HepG2 (cell line): ENCODE measurements around the gene ITGB1. TPM values are rescaled to one million over a fixed set of nuclear protein-coding genes. Genes with fewer than 3 reads are reported as not detected.

Experiments used
- ATAC-seq: fragments of 200-7000 bp; cut with Tn5 transposase; 3 replicates; pipeline ENCODE4 v1.9.1; 2020; ENCODE audit warnings: mild to moderate bottlenecking, moderate library complexity
- BruUV-seq: library from RNA; stranded (reverse); fragments of 400-500 nt; replicated peaks from 2 replicates; lab custom pipeline; 2021; lab: Mats Ljungman, UMichigan
- CTCF ChIA-PET: fragments of 300-600 bp; formaldehyde crosslinking; extraction: SDS; loops from one replicate; lab custom pipeline; 2021; ENCODE audit warnings: low total read pairs, inconsistent platforms, low intra/inter-chr PET ratio; lab: Yijun Ruan, JAX
- POLR2A ChIA-PET: fragments of 350-600 bp; sonication (Branson Sonifier 250); formaldehyde crosslinking; loops from one replicate; lab custom pipeline; 2020; ENCODE audit warnings: antibody characterized with exemption, inconsistent platforms; lab: Yijun Ruan, JAX
- DNase-seq: peaks from one replicate; pipeline ENCODE4 v3.0.0-alpha.2; 2015; ENCODE audit warnings: low spot score
- FAIRE-seq: peaks from 3 replicates; lab custom pipeline; 2011; peaks lifted over from hg19 to GRCh38; lab: Jason Lieb, UNC
- H2AFZ ChIP-seq: one replicate; pipeline ENCODE4 v1.6.1; 2011; ENCODE audit warnings: low read length, inconsistent platforms
- H3K27ac ChIP-seq: fragments of 300-600 bp; 3 replicates; pipeline ENCODE4 v1.8.0; 2011; ENCODE audit warnings: mixed run types, mild to moderate bottlenecking, mixed read lengths, low read length, inconsistent platforms; ENCODE audit not compliant: insufficient read depth; ENCODE audit errors: extremely low read length
- H3K27me3 ChIP-seq, 2 experiments: fragments of 200-600 bp in 1 of 2; 2 replicates in 1 of 2; 3 replicates in 1 of 2; pipeline versions ENCODE4 v1.6.0 to v1.8.0; 2011; ENCODE audit warnings: low read length in 2 of 2, mild to moderate bottlenecking in 2 of 2, moderate library complexity in 2 of 2, inconsistent platforms in 1 of 2; ENCODE audit not compliant: insufficient read depth in 2 of 2, control insufficient read depth in 1 of 2
- H3K36me3 ChIP-seq, 2 experiments: fragments of 200-600 bp in 1 of 2; replicated peaks in 1 of 2; 2 replicates in 1 of 2; 3 replicates in 1 of 2; pipeline versions ENCODE4 v1.5.1 to v1.8.0; 2011; ENCODE audit warnings: low read length in 2 of 2, inconsistent platforms in 1 of 2; ENCODE audit not compliant: insufficient read depth in 2 of 2, control insufficient read depth in 1 of 2
- H3K4me1 ChIP-seq: 2 replicates; pipeline ENCODE4 v1.5.1; 2012; ENCODE audit warnings: low read length, inconsistent platforms; ENCODE audit not compliant: insufficient read depth
- H3K4me2 ChIP-seq: 2 replicates; pipeline ENCODE4 v1.6.0; 2011; ENCODE audit warnings: low read depth, low read length, inconsistent platforms
- H3K4me3 ChIP-seq, 3 experiments: fragments of 200-600 bp in 1 of 3; sonication (generic), shearing (Covaris generic) in 1 of 3; replicated peaks in 1 of 3; 2 replicates each; pipeline ENCODE4 v1.5.1; 2011 to 2016; ENCODE audit warnings: low read length in 3 of 3, inconsistent platforms in 2 of 3, low read depth in 2 of 3, mild to moderate bottlenecking in 2 of 3, control low read depth in 1 of 3, mixed read lengths in 1 of 3; ENCODE audit not compliant: insufficient read depth in 1 of 3
- H3K79me2 ChIP-seq: one replicate; pipeline ENCODE4 v1.6.1; 2011; ENCODE audit warnings: low read length, inconsistent platforms; ENCODE audit not compliant: insufficient read depth
- H3K9ac ChIP-seq: 2 replicates; pipeline ENCODE4 v1.6.0; 2011; ENCODE audit warnings: mild to moderate bottlenecking, low read depth, low read length, inconsistent platforms; ENCODE audit not compliant: insufficient read depth
- H3K9me3 ChIP-seq: 2 replicates; pipeline ENCODE4 v1.5.1; 2012; ENCODE audit warnings: mild to moderate bottlenecking, low read length
- H4K20me1 ChIP-seq: 2 replicates; pipeline ENCODE4 v1.6.0; 2011; ENCODE audit warnings: inconsistent platforms, mild to moderate bottlenecking, low read length, moderate library complexity; ENCODE audit not compliant: insufficient read depth
- FOXA3 ChIP-seq: IDR thresholded peaks from 2 replicates; pipeline ENCODE4 v1.6.1; 2016; ENCODE audit warnings: missing genetic modification reagents, missing compliant biosample characterization
- MBD4 ChIP-seq: IDR thresholded peaks from 2 replicates; pipeline ENCODE4 v1.6.1; 2012; ENCODE audit warnings: low read length, inconsistent platforms, borderline replicate concordance
- SALL1 ChIP-seq: sonication (generic); formaldehyde crosslinking; IDR thresholded peaks from 2 replicates; pipeline ENCODE4 v1.8.0; 2022; ENCODE audit warnings: mild to moderate bottlenecking, missing genetic modification reagents
- SIN3A ChIP-seq: IDR thresholded peaks from 2 replicates; pipeline ENCODE4 v1.6.1; 2011; ENCODE audit warnings: low read depth, mild to moderate bottlenecking, control low read depth, low read length, borderline replicate concordance
- SMAD9 ChIP-seq: sonication (generic); formaldehyde crosslinking; IDR thresholded peaks from 2 replicates; pipeline ENCODE4 v1.5.1; 2020; ENCODE audit warnings: mild to moderate bottlenecking, missing genetic modification reagents
- TGIF2 ChIP-seq: IDR thresholded peaks from 2 replicates; pipeline ENCODE4 v1.6.1; 2016; ENCODE audit warnings: control low read depth, missing compliant biosample characterization
- ZNF331 ChIP-seq: sonication (generic); formaldehyde crosslinking; IDR thresholded peaks from 2 replicates; pipeline ENCODE4 v1.4.0; 2020; ENCODE audit warnings: missing genetic modification reagents
- ZNF577 ChIP-seq: sonication (generic); formaldehyde crosslinking; IDR thresholded peaks from 2 replicates; pipeline ENCODE4 v1.4.0; 2020; ENCODE audit warnings: mild to moderate bottlenecking, low read depth, missing genetic modification reagents, borderline replicate concordance
- ZSCAN21 ChIP-seq: sonication (generic); formaldehyde crosslinking; IDR thresholded peaks from 2 replicates; pipeline ENCODE4 v1.8.0; 2022; ENCODE audit warnings: mild to moderate bottlenecking, missing genetic modification reagents, moderate library complexity, borderline replicate concordance
- ZSCAN29 ChIP-seq: sonication (generic); formaldehyde crosslinking; conservative IDR thresholded peaks from 2 replicates; pipeline ENCODE4 v1.4.0; 2020; ENCODE audit warnings: mild to moderate bottlenecking, missing genetic modification reagents
- in situ Hi-C: cut with HindIII; loops from 2 replicates; pipeline ENCODE4 v1.10.0; 2017; ENCODE audit warnings: low pct_unique_long_range_greater_than_20kb; ENCODE audit not compliant: extremely low pct_ligation_motif_present
- intact Hi-C: fragments of 100-400 bp; cut with micrococcal nuclease; formaldehyde crosslinking; loops from one replicate; pipeline ENCODE4 v1.10.0; 2022; ENCODE audit not compliant: unreplicated experiment
- polyA plus RNA-seq, 8 experiments: library from polyadenylated mRNA; depleted of rRNA in 3 of 8; stranded (reverse) in 7 of 8; unstranded in 1 of 8; fragments of >200 nt; fragmentation: Illumina TruSeq in 4 of 8; extraction: Trizol in 4 of 8; gene quantifications; 2 replicates each; pipeline versions ENCODE4 v1.2.1 to v1.2.3, GENCODE V29; 2011 to 2016; ENCODE audit warnings: low read depth in 4 of 8, missing spikeins in 1 of 8, mixed read lengths in 1 of 8; ENCODE audit not compliant: insufficient read depth in 1 of 8
- total RNA-seq, 5 experiments: library from RNA; depleted of rRNA; stranded (reverse); fragments of >200 nt; fragmentation: Illumina TruSeq; extraction: Trizol; gene quantifications; 2 replicates each; pipeline ENCODE4 v1.2.3, GENCODE V29; 2016; ENCODE audit warnings: low read depth in 1 of 5
- TF ChIP-seq, protein P1 (sequence below): IDR thresholded peaks from 2 replicates; pipeline ENCODE4 v1.6.1; 2016; ENCODE audit warnings: low read depth, borderline replicate concordance

The ITGB1 gene
- total and polyA plus RNA-seq, 2 of the 13 experiments (the other 11 are each of a cell fraction or from before 2014, with no cell fraction given) = 190 to 204 TPM

DNA sequence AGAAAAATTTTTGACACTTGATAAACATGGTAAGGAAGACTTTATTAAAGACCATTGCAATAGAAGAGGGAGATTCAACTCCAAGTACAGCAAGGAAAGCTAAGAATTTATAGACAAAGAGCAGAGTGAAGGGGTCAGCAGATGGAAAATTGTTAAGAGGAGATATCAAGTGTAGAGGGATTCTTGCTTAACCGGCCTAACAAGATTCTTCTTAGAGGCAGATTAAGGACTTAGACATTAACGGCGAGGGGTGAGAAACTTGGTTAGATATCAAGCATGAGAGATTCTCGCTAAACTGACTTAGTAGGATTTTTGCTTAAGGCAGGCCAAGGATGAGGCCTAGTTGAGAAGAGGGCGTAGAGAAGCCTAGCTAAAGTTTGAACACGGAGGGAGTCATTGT lies 76.0 kb downstream of the ITGB1 start (continued):
- TF ChIP-seq FOXA3 (no peak), MBD4 (no peak), SIN3A (no peak), SALL1 (no peak), TGIF2 (no peak)

DNA sequence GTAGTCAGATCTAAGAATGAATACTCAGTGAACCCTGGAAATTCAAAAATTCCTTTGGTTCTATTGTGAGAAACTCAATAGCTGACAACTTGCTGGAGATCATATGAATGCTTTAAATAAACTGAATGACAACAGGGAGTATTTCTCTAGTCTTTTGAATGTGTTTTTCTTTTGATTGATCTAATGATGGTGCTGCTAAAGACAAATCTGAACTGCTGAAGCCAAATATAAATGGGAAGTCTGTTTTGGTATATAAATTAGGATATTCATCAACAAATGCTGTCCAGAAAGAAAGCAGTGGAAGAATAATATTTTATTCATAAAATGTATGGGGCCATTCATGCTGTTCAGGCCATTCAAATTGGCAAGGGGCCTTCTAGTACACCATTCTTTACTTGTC lies 79.4 kb downstream of the ITGB1 start:
- Histone ChIP-seq H3K4me3 (no peak overlapping the region), H2AFZ (no peak overlapping the region), H3K4me1 (no peaks in the 10 kb centered on the region), H4K20me1 (no peaks in the 10 kb centered on the region), H3K4me2 (no peak overlapping the region), H3K36me3 (no peaks in the 10 kb centered on the region), H3K27ac (no peak overlapping the region), H3K9me3 (no peaks in the 10 kb centered on the region), H3K27me3 (no peaks in the 10 kb centered on the region), H3K79me2 (no peaks in the 10 kb centered on the region), H3K9ac (no peak overlapping the region)
- ChIA-PET POLR2A (no interaction called here), CTCF (no interaction called here)
- ATAC-seq (no peak), FAIRE-seq (no peak), DNase-seq (no peak)
- TF ChIP-seq ZNF577 (CRISPR knock-in tag) (no peak), ZNF331 (CRISPR knock-in tag) (no peak), ZSCAN21 (CRISPR knock-in tag) (no peak), SMAD9 (CRISPR knock-in tag) (no peak), ZSCAN29 (CRISPR knock-in tag) (no peak)
- TF ChIP-seq, protein P1, sequence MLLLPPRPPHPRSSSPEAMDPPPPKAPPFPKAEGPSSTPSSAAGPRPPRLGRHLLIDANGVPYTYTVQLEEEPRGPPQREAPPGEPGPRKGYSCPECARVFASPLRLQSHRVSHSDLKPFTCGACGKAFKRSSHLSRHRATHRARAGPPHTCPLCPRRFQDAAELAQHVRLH = no peak
- no TSS peak for BruUV-seq
- intact Hi-C loops (no loop called here), in situ Hi-C loops (no loop called here)
